ENCODE results near the gene GPC5. TPM values are rescaled to one million over a fixed set of nuclear protein-coding genes. Genes with fewer than 3 reads are reported as not detected.

GPC5 gene
- total and polyA plus RNA-seq, 2 of the 13 experiments (the other 11 are each of a cell fraction or from before 2014, with no cell fraction given): 0.02 to 0.07 TPM

DNA sequence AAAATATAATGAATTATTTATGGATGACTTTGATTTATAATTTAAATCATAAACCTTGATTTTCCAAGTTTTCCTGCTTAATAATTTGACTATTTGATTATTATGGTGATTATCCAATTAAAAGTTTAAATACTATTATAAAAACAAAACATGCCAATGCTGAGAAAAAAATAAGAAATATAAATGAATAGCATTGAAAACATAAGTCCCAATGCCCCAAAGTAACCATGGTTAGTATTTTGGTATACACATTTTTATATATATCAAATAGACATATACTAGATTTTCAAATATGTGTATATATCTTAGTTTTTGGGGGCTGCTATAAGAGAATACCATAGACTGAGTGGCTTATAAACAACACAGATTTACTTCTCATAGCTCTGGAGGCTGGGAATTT is 108.3 kb downstream of the GPC5 start:
- intact Hi-C loops (cut with micrococcal nuclease; ENCODE audit: unreplicated experiment) (no loop called here), in situ Hi-C loops (cut with HindIII; ENCODE audit: extremely low pct_ligation_motif_present, low pct_unique_long_range_greater_than_20kb) (no loop called here)
- no peak overlapping the region for H3K27ac ChIP-seq (ENCODE audit: extremely low read length, insufficient read depth, low read length)
- H3K4me3 ChIP-seq (replicated peaks in 1 of 3; ENCODE audit: insufficient read depth in 1 of 3, low read depth in 2 of 3, low read length in 3 of 3): no peak overlapping the region
- no TSS peak for BruUV-seq (replicated peaks)
- H3K27me3 ChIP-seq (ENCODE audit: control insufficient read depth in 1 of 2, insufficient read depth in 2 of 2, low read length in 2 of 2): no peaks in the 10 kb centered on the region
- no peak overlapping the region for H3K4me2 ChIP-seq (ENCODE audit: low read depth, low read length)
- ATAC-seq (no peak), DNase-seq (ENCODE audit: low spot score) (no peak), FAIRE-seq (no peak)
- no peaks in the 10 kb centered on the region for H3K9me3 ChIP-seq (ENCODE audit: low read length)
- POLR2A ChIA-PET: no interaction called here
- no peaks in the 10 kb centered on the region for H3K79me2 ChIP-seq (ENCODE audit: insufficient read depth, low read length)
- no peak overlapping the region for H3K9ac ChIP-seq (ENCODE audit: insufficient read depth, low read depth, low read length)
- H4K20me1 ChIP-seq (ENCODE audit: insufficient read depth, low read length): no peaks in the 10 kb centered on the region
- no peaks in the 10 kb centered on the region for H3K4me1 ChIP-seq (ENCODE audit: insufficient read depth, low read length)
- no peak overlapping the region for H2AFZ ChIP-seq (ENCODE audit: low read length)
- CTCF ChIA-PET (ENCODE audit: low intra/inter-chr PET ratio, low total read pairs): no interaction called here
- H3K36me3 ChIP-seq (replicated peaks in 1 of 2; ENCODE audit: control insufficient read depth in 1 of 2, insufficient read depth in 2 of 2, low read length in 2 of 2): no peaks in the 10 kb centered on the region
- TF ChIP-seq, protein P1, sequence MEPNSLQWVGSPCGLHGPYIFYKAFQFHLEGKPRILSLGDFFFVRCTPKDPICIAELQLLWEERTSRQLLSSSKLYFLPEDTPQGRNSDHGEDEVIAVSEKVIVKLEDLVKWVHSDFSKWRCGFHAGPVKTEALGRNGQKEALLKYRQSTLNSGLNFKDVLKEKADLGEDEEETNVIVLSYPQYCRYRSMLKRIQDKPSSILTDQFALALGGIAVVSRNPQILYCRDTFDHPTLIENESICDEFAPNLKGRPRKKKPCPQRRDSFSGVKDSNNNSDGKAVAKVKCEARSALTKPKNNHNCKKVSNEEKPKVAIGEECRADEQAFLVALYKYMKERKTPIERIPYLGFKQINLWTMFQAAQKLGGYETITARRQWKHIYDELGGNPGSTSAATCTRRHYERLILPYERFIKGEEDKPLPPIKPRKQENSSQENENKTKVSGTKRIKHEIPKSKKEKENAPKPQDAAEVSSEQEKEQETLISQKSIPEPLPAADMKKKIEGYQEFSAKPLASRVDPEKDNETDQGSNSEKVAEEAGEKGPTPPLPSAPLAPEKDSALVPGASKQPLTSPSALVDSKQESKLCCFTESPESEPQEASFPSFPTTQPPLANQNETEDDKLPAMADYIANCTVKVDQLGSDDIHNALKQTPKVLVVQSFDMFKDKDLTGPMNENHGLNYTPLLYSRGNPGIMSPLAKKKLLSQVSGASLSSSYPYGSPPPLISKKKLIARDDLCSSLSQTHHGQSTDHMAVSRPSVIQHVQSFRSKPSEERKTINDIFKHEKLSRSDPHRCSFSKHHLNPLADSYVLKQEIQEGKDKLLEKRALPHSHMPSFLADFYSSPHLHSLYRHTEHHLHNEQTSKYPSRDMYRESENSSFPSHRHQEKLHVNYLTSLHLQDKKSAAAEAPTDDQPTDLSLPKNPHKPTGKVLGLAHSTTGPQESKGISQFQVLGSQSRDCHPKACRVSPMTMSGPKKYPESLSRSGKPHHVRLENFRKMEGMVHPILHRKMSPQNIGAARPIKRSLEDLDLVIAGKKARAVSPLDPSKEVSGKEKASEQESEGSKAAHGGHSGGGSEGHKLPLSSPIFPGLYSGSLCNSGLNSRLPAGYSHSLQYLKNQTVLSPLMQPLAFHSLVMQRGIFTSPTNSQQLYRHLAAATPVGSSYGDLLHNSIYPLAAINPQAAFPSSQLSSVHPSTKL (CRISPR knock-in tag; IDR thresholded peaks at IDR 0.05): no peak
- TF ChIP-seq KLF11 (CRISPR knock-in tag; IDR thresholded peaks at IDR 0.05) (no peak), MYNN (CRISPR knock-in tag; IDR thresholded peaks at IDR 0.05; ENCODE audit: low read depth) (no peak), SRSF1 (optimal IDR thresholded peaks at IDR 0.05; ENCODE audit: low read depth, low read length) (no peak), BRD4 (CRISPR knock-in tag; IDR thresholded peaks at IDR 0.05) (no peak), ZNF674 (CRISPR knock-in tag; IDR thresholded peaks at IDR 0.05; ENCODE audit: low read depth) (no peak), ZMYM3 (CRISPR knock-in tag; IDR thresholded peaks at IDR 0.05) (no peak), BORCS8-MEF2B (CRISPR knock-in tag; IDR thresholded peaks at IDR 0.05) (no peak), SMAD3 (CRISPR knock-in tag; IDR thresholded peaks at IDR 0.05) (no peak), ZBTB3 (CRISPR knock-in tag; IDR thresholded peaks at IDR 0.05; ENCODE audit: borderline replicate concordance, low read depth) (no peak), SRSF9 (IDR thresholded peaks at IDR 0.05; ENCODE audit: borderline replicate concordance, insufficient read depth, low read depth, low read length, poor library complexity, severe bottlenecking) (no peak)
- TF ChIP-seq, protein P2, sequence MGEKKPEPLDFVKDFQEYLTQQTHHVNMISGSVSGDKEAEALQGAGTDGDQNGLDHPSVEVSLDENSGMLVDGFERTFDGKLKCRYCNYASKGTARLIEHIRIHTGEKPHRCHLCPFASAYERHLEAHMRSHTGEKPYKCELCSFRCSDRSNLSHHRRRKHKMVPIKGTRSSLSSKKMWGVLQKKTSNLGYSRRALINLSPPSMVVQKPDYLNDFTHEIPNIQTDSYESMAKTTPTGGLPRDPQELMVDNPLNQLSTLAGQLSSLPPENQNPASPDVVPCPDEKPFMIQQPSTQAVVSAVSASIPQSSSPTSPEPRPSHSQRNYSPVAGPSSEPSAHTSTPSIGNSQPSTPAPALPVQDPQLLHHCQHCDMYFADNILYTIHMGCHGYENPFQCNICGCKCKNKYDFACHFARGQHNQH (CRISPR knock-in tag; IDR thresholded peaks at IDR 0.05): no peak

All from HepG2 (cell line).